Endothelial cell (in vitro differentiated cells): ENCODE measurements around the gene CTNND2. TPM values are rescaled to one million over a fixed set of nuclear protein-coding genes. Genes with fewer than 3 reads are reported as not detected.

ENCODE experiments used
- DNase-seq: peaks from one replicate; pipeline ENCODE4 v3.0.0; 2021; ENCODE audit warnings: low spot score
- H3K27ac Mint-ChIP-seq: one replicate; pipeline ENCODE4 v1.8.0; 2021; ENCODE audit warnings: mixed read lengths, inconsistent platforms; ENCODE audit not compliant: unreplicated experiment
- H3K27me3 Mint-ChIP-seq: one replicate; pipeline ENCODE4 v1.8.0; 2021; ENCODE audit warnings: mild to moderate bottlenecking, moderate library complexity, mixed read lengths, inconsistent platforms; ENCODE audit not compliant: unreplicated experiment
- H3K36me3 Mint-ChIP-seq: one replicate; pipeline ENCODE4 v1.8.0; 2021; ENCODE audit warnings: mild to moderate bottlenecking, low read depth, mixed read lengths, inconsistent platforms; ENCODE audit not compliant: unreplicated experiment
- H3K4me1 Mint-ChIP-seq: one replicate; pipeline ENCODE4 v1.8.0; 2021; ENCODE audit warnings: mild to moderate bottlenecking, mixed read lengths, inconsistent platforms; ENCODE audit not compliant: unreplicated experiment
- H3K4me3 Mint-ChIP-seq: one replicate; pipeline ENCODE4 v1.8.0; 2021; ENCODE audit warnings: mild to moderate bottlenecking, mixed read lengths, inconsistent platforms; ENCODE audit not compliant: unreplicated experiment
- H3K9me3 Mint-ChIP-seq: one replicate; pipeline ENCODE4 v1.8.0; 2021; ENCODE audit warnings: mixed read lengths, inconsistent platforms; ENCODE audit not compliant: unreplicated experiment
- total RNA-seq: library from RNA; stranded (reverse); fragmentation: NEBNext Ultra II Directional; extraction: Animal tissue kit (Norgen Biotek cat#: 25700); gene quantifications from one replicate; pipeline ENCODE4 v1.2.1, GENCODE V29; 2021; ENCODE audit not compliant: unreplicated experiment
- TF ChIP-seq, protein P1 (sequence below): fragments of 200-600 bp; sonication (generic); IDR thresholded peaks from one replicate; pipeline ENCODE4 v1.5.0; 2021; ENCODE audit warnings: antibody characterized with exemption; ENCODE audit not compliant: unreplicated experiment

Gene CTNND2
- total RNA-seq, 1 donor from 2014 or later, result 3.6 TPM

DNA sequence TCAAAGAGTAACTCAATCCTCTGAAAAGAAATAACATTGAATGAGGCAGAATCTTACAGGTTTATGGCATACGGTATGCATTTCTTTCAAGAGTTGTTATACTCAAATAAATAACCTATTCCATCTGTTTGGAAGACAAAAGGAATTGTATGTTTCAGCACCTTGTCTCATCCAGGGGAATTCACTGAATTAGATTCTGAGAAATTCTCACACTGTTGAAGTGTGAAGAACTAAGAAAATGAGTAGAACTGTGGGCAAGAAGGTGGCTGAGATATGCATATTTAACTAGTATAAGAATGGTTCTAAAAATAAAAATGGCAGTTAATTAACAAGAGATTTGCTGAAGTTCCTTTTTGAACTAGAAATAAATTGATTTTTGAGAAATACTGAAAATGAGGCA is 863.9 kb downstream of the CTNND2 start:
- H3K4me1 Mint-ChIP-seq, result no peaks in the 10 kb centered on the region
- no peak for DNase-seq
- no peaks in the 10 kb centered on the region for H3K9me3 Mint-ChIP-seq
- no peak overlapping the region for H3K4me3 Mint-ChIP-seq
- H3K36me3 Mint-ChIP-seq, result no peaks in the 10 kb centered on the region
- H3K27ac Mint-ChIP-seq, result no peak overlapping the region
- TF ChIP-seq, protein P1, sequence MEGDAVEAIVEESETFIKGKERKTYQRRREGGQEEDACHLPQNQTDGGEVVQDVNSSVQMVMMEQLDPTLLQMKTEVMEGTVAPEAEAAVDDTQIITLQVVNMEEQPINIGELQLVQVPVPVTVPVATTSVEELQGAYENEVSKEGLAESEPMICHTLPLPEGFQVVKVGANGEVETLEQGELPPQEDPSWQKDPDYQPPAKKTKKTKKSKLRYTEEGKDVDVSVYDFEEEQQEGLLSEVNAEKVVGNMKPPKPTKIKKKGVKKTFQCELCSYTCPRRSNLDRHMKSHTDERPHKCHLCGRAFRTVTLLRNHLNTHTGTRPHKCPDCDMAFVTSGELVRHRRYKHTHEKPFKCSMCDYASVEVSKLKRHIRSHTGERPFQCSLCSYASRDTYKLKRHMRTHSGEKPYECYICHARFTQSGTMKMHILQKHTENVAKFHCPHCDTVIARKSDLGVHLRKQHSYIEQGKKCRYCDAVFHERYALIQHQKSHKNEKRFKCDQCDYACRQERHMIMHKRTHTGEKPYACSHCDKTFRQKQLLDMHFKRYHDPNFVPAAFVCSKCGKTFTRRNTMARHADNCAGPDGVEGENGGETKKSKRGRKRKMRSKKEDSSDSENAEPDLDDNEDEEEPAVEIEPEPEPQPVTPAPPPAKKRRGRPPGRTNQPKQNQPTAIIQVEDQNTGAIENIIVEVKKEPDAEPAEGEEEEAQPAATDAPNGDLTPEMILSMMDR, result no peak
- no peaks in the 10 kb centered on the region for H3K27me3 Mint-ChIP-seq

DNA sequence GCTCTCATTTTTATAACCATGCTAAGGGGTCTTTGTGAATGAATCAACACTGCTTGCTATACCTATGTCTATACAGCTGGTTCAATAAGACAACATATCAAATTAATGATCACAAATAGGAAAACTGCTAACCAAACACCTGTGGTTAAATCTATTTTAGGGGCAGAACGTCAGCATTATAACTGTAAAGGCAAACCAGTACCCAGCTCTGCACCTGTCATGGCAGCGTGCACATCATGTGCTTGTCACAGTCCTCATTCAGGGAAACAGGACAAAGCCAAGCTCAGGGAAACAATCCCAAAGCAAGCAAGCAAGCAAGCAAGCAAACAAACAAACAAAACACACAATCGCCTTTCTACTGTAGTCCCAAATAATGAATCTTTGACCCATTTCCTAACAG is 865.5 kb downstream of the CTNND2 start:
- no peak overlapping the region for H3K27ac Mint-ChIP-seq
- no peaks in the 10 kb centered on the region for H3K4me1 Mint-ChIP-seq
- H3K4me3 Mint-ChIP-seq, result no peak overlapping the region

DNA sequence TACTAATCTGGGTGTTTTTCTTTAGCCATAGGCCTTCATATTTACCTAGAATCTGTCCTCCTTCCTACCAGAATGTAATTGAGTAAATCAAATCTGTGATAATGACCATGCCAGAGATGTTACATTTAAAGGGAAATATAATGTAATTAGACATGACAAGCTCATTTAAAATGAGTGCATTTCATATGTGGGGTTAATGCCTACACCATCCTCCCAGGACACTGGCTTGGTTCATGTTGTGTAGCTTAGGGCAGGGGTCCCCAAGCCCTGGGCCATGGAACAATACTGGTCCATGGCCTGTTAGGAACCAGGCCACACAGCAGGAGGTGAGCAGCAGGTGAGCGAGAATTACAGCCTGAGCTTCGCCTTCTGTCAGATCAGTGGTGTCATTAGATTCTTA is 866.3 kb downstream of the CTNND2 start:
- TF ChIP-seq, protein P1, result no peak
- no peak overlapping the region for H3K27ac Mint-ChIP-seq
- H3K4me1 Mint-ChIP-seq, result no peaks in the 10 kb centered on the region
- DNase-seq, result no peak
- H3K9me3 Mint-ChIP-seq, result no peaks in the 10 kb centered on the region
- H3K36me3 Mint-ChIP-seq, result no peaks in the 10 kb centered on the region
- H3K4me3 Mint-ChIP-seq, result no peak overlapping the region
- no peaks in the 10 kb centered on the region for H3K27me3 Mint-ChIP-seq

More for the DNA sequence above, 865.5 kb downstream of the CTNND2 start:
- Mint-ChIP-seq H3K36me3 (no peaks in the 10 kb centered on the region), H3K27me3 (no peaks in the 10 kb centered on the region), H3K9me3 (no peaks in the 10 kb centered on the region)
- DNase-seq, result no peak
- TF ChIP-seq, protein P1, result no peak

DNA sequence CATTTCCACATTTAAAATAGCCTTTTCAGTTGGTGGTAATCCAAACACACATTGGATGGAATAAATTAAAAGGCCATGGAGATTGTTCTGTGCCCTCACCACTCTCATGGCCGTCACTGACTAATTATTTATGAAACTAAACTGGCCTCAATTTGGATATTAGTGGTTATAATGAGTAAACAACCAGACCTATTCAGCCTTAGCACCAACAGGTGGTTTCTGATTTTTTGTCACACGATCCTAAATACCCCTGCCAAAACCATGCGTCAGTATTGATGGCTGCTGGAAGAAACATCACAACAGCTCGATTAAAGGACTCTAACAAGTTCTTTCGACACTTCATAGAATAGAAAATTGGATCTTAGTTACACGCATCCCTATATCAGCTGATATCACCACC is 867.2 kb downstream of the CTNND2 start:
- Mint-ChIP-seq H3K27ac (no peak overlapping the region), H3K4me3 (no peak overlapping the region), H3K27me3 (no peaks in the 10 kb centered on the region), H3K4me1 (no peaks in the 10 kb centered on the region), H3K36me3 (no peaks in the 10 kb centered on the region), H3K9me3 (no peaks in the 10 kb centered on the region)
- TF ChIP-seq, protein P1, result no peak
- DNase-seq, result no peak

DNA sequence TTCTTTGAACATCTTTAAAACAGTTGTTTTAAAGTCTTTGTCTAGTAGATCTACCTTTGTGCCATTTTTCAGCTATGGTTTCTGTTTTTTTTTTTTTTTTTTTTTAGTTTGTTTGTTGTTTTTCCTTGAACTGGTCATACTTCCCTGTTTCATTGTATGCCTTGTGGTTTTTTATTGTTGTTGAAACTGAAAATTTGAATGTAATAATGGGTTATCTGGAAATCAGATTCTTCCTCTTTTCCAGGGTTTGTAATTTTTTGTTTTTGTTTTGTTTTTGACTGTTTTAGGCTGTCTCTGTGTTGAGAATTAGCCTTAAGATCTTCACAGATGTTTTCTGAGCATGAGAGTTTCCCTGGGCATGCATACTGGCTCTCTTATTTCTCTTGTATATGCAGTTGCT is 873.6 kb downstream of the CTNND2 start:
- no peak for DNase-seq
- no peaks in the 10 kb centered on the region for H3K4me1 Mint-ChIP-seq
- no peak overlapping the region for H3K27ac Mint-ChIP-seq
- H3K4me3 Mint-ChIP-seq, result no peak overlapping the region
- TF ChIP-seq, protein P1, result no peak
- no peaks in the 10 kb centered on the region for H3K27me3 Mint-ChIP-seq
- H3K9me3 Mint-ChIP-seq, result peaks cover 6% of the 10 kb centered on the region
- peaks cover 6% of the 10 kb centered on the region for H3K36me3 Mint-ChIP-seq
